ENCODE data around the gene ADCY5. TPM values are rescaled to one million over a fixed set of nuclear protein-coding genes. Genes with fewer than 3 reads are reported as not detected.

Gene ADCY5
- total RNA-seq, 4 donors from 2014 or later = 119 to 251 (median 185) TPM

DNA sequence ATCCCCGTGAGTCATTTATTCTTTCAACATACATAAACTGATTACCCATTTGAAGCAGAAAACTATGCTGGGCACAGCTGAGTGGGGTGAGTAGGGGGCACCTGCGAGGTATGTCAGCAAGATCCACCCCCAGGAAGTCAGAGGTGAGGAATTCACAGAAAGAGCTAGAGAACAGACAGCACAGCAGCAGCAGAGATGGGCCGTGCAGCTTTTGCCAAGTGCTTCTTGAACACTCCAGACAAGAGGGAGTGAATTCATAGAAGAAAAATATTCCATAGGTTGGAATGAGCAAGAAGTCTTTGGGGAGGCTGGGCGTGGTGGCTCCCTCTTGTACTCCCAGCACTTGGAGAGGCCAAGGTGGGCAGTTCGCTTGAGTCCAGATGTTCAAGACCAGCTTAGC lies 9.4 kb upstream of the ADCY5 start:
- TF ChIP-seq POLR2AphosphoS5 (IDR thresholded peaks at IDR 0.05) (no peak), POLR2A (IDR thresholded peaks at IDR 0.05) (no peak), CTCF (IDR thresholded peaks at IDR 0.05) (no peak), EP300 (IDR thresholded peaks at IDR 0.05) (no peak)

DNA sequence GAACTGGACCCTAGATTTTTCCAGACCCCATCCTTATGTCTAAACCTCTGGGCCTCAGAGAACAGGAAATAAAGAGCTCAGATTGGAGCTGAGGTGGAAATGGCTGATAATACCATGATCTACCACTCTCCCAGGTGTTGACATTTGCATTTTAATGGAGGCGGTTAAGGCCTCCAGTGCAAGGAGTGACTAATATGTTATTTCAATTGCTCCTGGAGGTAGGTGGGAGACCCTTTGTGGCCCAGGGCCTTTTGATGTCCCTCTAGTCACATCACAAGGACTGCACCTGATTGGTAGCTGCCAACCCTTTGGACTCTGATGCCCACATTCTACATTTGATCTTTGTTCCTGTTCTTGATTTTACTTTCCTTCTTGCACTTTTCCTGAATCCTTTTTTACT lies 9.0 kb upstream of the ADCY5 start:
- H3K36me3 ChIP-seq = no peaks in the 10 kb centered on the region
- H3K27me3 ChIP-seq = peaks cover 12% of the 10 kb centered on the region
- WGBS, 2 donors (ENCODE audit: low coverage in 1 of 2) = 88 to 100% methylated on average over 1 of the region's 1 CpG
- no peak for ATAC-seq
- no peaks in the 10 kb centered on the region for H3K9me3 ChIP-seq
- H3K27ac ChIP-seq = no peak overlapping the region
- no peak overlapping the region for H3K4me3 ChIP-seq
- TF ChIP-seq EP300 (IDR thresholded peaks at IDR 0.05) = no peak
- no peak for TF ChIP-seq POLR2A (IDR thresholded peaks at IDR 0.05)
- no peak for TF ChIP-seq POLR2AphosphoS5 (IDR thresholded peaks at IDR 0.05)
- no peak for TF ChIP-seq CTCF (IDR thresholded peaks at IDR 0.05)
- peaks cover 0 to 12% (median 0%) of the 10 kb centered on the region in 3 donors for H3K4me1 ChIP-seq

More for the DNA sequence above, 9.4 kb upstream of the ADCY5 start:
- H3K4me1 ChIP-seq = peaks cover 0 to 8% (median 0%) of the 10 kb centered on the region in 3 donors
- WGBS, 2 donors (ENCODE audit: low coverage in 1 of 2) = 56 to 69% methylated on average over 1 to 3 of the region's 5 CpGs
- H3K27ac ChIP-seq = no peak overlapping the region
- no peaks in the 10 kb centered on the region for H3K36me3 ChIP-seq
- H3K4me3 ChIP-seq = no peak overlapping the region
- peaks cover 12% of the 10 kb centered on the region for H3K27me3 ChIP-seq
- H3K9me3 ChIP-seq = no peaks in the 10 kb centered on the region
- no peak for ATAC-seq

DNA sequence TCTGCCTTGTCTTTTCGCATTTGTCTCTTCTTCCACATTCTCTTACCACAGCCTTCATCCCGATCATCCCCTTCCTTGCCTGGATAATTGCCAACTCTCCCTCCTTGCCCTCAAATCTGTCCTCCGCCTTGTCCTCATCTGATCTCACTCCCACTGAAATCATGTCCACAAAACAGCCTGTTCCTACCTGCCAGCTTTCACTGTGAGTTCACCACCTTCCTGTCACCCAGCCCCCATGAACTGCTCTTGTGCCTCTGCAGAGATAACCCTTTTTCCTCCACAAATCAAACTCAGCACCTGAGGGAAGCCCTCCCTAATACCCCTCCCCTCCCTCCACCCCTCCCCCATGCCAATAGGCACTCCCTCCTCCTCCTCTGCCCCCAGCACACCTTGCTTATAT lies 4.8 kb upstream of the ADCY5 start:
- ATAC-seq = no peak
- WGBS, 2 donors (ENCODE audit: low coverage in 1 of 2) = 31 to 40% methylated on average over 2 to 3 of the region's 3 CpGs
- H3K9me3 ChIP-seq = no peaks in the 10 kb centered on the region
- peaks cover 0 to 32% (median 0%) of the 10 kb centered on the region in 3 donors for H3K4me1 ChIP-seq
- no peak overlapping the region for H3K4me3 ChIP-seq
- H3K27me3 ChIP-seq = peaks cover 22% of the 10 kb centered on the region
- no peaks in the 10 kb centered on the region for H3K36me3 ChIP-seq
- TF ChIP-seq EP300 (IDR thresholded peaks at IDR 0.05) (no peak), CTCF (IDR thresholded peaks at IDR 0.05) (no peak), POLR2AphosphoS5 (IDR thresholded peaks at IDR 0.05) (no peak), POLR2A (IDR thresholded peaks at IDR 0.05) (no peak)
- H3K27ac ChIP-seq = no peak overlapping the region

DNA sequence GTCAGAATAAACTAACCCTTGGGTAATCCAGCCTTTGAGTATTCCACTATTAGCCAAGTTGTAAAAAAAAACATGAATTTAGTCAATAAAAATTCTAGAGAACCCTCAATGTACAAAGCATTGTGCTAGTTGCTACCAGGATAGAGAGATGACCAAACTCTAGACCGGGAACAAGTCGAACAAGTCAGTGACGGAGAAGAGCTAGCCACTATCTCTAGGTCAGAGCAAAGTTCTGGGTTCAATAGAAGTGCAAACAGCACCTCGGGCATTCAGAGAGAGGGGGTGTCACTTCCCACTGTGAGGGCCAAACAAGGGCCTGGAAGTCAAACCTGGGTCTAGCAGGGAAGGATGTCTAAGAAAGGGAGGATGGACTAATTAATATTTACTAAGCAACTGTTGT lies 2.3 kb upstream of the ADCY5 start:
- Histone ChIP-seq H3K4me1 (peaks cover 0 to 38% (median 2%) of the 10 kb centered on the region in 3 donors), H3K9me3 (no peaks in the 10 kb centered on the region), H3K27me3 (peaks cover 25% of the 10 kb centered on the region), H3K27ac (peak overlapping the region in 3 of 4 donors; percentile 96 to 98 (median 97)), H3K4me3 (no peak overlapping the region), H3K36me3 (no peaks in the 10 kb centered on the region)
- TF ChIP-seq CTCF (IDR thresholded peaks at IDR 0.05) (no peak), POLR2AphosphoS5 (IDR thresholded peaks at IDR 0.05) (no peak), EP300 (IDR thresholded peaks at IDR 0.05) (no peak), POLR2A (IDR thresholded peaks at IDR 0.05) (no peak)
- ATAC-seq = no peak
- 67 to 76% methylated on average over 4 of the region's 4 CpGs for WGBS, 2 donors (ENCODE audit: low coverage in 1 of 2)

DNA sequence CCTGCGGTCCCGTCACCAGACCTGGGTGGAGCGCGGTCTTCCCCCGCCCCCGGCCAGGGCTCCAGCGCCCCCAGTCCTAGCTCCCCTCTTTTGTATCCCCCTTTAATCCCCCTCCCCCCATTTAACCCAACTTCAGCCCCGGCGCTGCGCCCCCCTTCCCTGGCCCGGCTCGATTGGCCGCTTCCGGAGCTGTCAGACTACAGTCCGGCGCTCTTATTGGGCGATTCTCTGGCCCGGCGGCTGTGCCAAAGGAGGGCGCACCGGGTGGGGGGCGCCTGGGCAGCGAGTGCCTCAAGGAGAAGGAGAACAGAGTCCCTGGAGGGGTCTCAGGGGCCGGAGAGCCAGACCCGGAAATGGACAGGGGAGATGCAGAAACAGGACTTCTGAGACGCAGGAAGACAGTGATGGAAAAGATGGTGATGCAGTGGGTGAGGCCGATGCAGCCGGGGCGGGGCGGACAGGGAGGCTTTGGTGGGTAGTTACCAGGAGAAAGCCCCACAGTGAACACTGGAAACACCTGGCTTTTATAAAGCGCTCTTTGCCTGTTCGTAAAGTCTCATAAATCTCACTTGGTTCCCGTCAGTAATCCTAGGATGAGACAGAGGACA lies 1.2 kb upstream of the ADCY5 start:
- peak overlapping the region; percentile 93 to 98 (median 96) for H3K27ac ChIP-seq
- H3K9me3 ChIP-seq = no peaks in the 10 kb centered on the region
- peak overlapping the region; percentile 81 to 91 for H3K4me3 ChIP-seq
- 0 to 12% methylated on average over 2 to 17 of the region's 33 CpGs for WGBS, 2 donors (ENCODE audit: low coverage in 1 of 2)
- no peak for TF ChIP-seq POLR2AphosphoS5 (IDR thresholded peaks at IDR 0.05)
- TF ChIP-seq EP300 (IDR thresholded peaks at IDR 0.05) = no peak
- TF ChIP-seq CTCF (IDR thresholded peaks at IDR 0.05) = peak in 1 of 4 experiments; percentile 17
- ATAC-seq = peak; percentile 29
- H3K36me3 ChIP-seq = no peaks in the 10 kb centered on the region
- peaks cover 25% of the 10 kb centered on the region for H3K27me3 ChIP-seq
- H3K4me1 ChIP-seq = peaks cover 0 to 46% (median 2%) of the 10 kb centered on the region in 3 donors
